ENCODE results near the gene CDCA7L.

- TF ChIP-seq, protein P1, sequence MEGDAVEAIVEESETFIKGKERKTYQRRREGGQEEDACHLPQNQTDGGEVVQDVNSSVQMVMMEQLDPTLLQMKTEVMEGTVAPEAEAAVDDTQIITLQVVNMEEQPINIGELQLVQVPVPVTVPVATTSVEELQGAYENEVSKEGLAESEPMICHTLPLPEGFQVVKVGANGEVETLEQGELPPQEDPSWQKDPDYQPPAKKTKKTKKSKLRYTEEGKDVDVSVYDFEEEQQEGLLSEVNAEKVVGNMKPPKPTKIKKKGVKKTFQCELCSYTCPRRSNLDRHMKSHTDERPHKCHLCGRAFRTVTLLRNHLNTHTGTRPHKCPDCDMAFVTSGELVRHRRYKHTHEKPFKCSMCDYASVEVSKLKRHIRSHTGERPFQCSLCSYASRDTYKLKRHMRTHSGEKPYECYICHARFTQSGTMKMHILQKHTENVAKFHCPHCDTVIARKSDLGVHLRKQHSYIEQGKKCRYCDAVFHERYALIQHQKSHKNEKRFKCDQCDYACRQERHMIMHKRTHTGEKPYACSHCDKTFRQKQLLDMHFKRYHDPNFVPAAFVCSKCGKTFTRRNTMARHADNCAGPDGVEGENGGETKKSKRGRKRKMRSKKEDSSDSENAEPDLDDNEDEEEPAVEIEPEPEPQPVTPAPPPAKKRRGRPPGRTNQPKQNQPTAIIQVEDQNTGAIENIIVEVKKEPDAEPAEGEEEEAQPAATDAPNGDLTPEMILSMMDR (conservative IDR thresholded peaks at IDR 0.05; ENCODE audit: low read depth, low read length): no peak
- TF ChIP-seq EZH2 (IDR thresholded peaks at IDR 0.05; ENCODE audit: low read length, unreplicated experiment): no peak
- no peak for TF ChIP-seq EZH2phosphoT487 (IDR thresholded peaks at IDR 0.05; ENCODE audit: borderline replicate concordance, low read length)
Measured at GRCh38 chr7:21887779-21888178, 57.9 kb downstream of the CDCA7L start.

All from PC-3 (cell line).